Bronchial epithelial cell (primary cell): ENCODE measurements around the gene SPNS1. TPM values are rescaled to one million over a fixed set of nuclear protein-coding genes. Genes with fewer than 3 reads are reported as not detected.
A peak's percentile ranks its signal among the peaks of the same experiment; 100 is the strongest.

Experiments used
- DNase-seq: peaks from one replicate; pipeline ENCODE4 v3.0.0-alpha.2; 2010; ENCODE audit warnings: low read depth
- FAIRE-seq: peaks from 2 replicates; lab custom pipeline; 2011; peaks lifted over from hg19 to GRCh38; lab: Jason Lieb, UNC
- H3K27me3 ChIP-seq: 2 replicates; pipeline ENCODE4 v1.5.1; 2011; ENCODE audit warnings: low read length; ENCODE audit not compliant: control insufficient read depth, insufficient read depth
- H3K36me3 ChIP-seq: 2 replicates; pipeline ENCODE4 v1.5.1; 2011; ENCODE audit warnings: low read length; ENCODE audit not compliant: control insufficient read depth, insufficient read depth
- H3K4me3 ChIP-seq: 2 replicates; pipeline ENCODE4 v1.5.1; 2011; ENCODE audit warnings: mild to moderate bottlenecking, low read depth, low read length, control low read depth
- CTCF ChIP-seq: IDR thresholded peaks from 2 replicates; pipeline ENCODE4 v1.5.1; 2011; ENCODE audit warnings: mild to moderate bottlenecking, moderate library complexity, low read length, control low read depth, inconsistent platforms; ENCODE audit not compliant: insufficient read depth, severe bottlenecking
- total RNA-seq: library from RNA; depleted of rRNA; stranded (reverse); fragments of >200 nt; gene quantifications from 2 replicates; pipeline ENCODE4 v1.2.1, GENCODE V29; 2014

Gene SPNS1
- total RNA-seq, 1 donor from 2014 or later = 20.8 TPM

DNA sequence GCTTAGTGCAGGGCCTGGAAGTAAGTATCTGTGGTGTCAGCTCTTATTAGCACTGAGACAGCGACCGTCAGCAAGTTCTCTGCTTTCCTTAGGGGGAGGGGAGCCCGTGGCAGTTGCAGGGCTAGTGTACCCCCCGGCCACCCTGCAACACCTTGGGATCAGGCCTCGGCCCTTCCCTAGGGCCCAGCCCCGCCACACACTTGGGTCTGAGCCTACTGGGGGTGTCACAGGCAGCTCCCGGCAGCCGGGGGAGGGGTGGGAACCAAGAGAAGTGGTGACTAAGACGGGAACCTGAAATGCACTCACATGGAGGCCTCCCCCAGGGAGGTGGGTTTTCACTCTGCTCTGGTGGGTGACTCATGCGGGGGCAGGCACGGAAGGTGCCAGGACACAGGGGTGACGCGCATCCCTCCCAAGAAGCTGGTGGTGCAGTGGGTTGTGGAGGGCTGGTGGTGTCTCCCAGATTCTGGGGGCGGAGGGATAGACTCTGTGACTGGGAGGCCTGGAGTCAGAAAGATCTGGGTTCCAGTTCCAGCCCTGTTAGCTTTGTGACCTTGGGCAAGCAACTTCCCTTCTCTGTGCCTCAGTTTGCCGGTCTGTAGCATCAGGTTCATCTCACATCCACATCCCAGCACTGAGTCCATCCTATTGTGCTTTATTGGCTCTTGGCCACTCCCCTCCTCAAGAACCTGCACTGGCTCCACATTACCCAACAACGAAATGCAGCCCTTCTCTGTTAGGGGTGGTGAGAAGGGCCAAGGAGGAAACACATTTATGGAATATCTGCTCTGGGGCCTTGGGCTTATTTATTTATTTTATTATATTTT lies 54.8 kb downstream of the SPNS1 start:
- DNase-seq = peak; percentile 84
- no peak for TF ChIP-seq CTCF
- H3K27me3 ChIP-seq = no peaks in the 10 kb centered on the region
- H3K4me3 ChIP-seq = no peak overlapping the region
- FAIRE-seq = no peak
- no peaks in the 10 kb centered on the region for H3K36me3 ChIP-seq

DNA sequence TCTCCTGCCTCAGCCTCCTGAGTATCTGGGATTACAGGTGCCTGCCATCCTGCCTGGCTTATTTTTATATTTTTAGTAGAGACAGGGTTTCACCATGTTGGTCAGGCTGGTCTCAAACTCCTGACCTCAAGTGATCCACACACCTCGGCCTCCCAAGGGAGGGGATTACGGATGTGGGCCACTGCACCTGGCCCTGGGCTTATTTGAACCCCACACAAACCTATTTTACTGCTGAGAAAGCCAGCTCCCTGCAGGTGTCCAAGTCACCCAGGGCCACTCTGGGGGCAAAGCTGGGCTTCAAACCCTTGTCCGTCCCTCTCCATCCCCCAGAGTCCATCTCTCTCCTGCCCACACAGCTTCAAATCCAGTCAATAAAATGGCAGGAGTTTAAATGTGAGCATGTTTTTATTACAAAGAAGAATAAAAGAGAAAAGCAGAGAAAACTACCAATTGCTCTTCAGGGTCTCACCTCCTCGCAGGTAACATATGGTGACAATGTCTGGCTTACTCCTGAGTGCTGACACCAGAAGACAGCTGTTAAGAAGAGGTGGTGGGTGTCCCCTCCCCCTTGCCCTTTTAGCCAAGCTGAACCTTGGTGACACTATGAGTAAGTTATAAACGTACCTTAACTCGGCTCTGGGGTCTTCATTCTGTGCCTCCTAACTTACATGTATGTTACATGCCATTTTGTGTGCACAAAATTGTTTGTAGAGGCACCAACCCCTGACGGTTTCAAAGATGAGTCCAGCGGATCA lies 55.7 kb downstream of the SPNS1 start:
- no peaks in the 10 kb centered on the region for H3K36me3 ChIP-seq
- no peak overlapping the region for H3K4me3 ChIP-seq
- no peak for TF ChIP-seq CTCF
- FAIRE-seq = no peak
- DNase-seq = no peak
- H3K27me3 ChIP-seq = no peaks in the 10 kb centered on the region

Other genes starting within 250 kb of the SPNS1 start
- gene NPIPB9, start 223.0 kb upstream of the SPNS1 start, total RNA-seq = 0.77 and 1.6 TPM in 2 replicates
- 27.4 and 35.7 TPM in 2 replicates for gene ATXN2L, start 151.8 kb upstream of the SPNS1 start, total RNA-seq
- 146 and 176 TPM in 2 replicates for gene TUFM, start 128.4 kb upstream of the SPNS1 start, total RNA-seq
- 4.2 and 6.7 TPM in 2 replicates for gene SH2B1, start 110.9 kb upstream of the SPNS1 start, total RNA-seq
- under 0.01 and 0.13 TPM in 2 replicates for gene ATP2A1, start 96.3 kb upstream of the SPNS1 start, total RNA-seq
- 20.3 and 30.0 TPM in 2 replicates for gene RABEP2, start 49.5 kb upstream of the SPNS1 start, total RNA-seq
- gene CD19, start 42.8 kb upstream of the SPNS1 start, total RNA-seq = not detected in 2 replicates
- gene NFATC2IP, start 23.8 kb upstream of the SPNS1 start, total RNA-seq = 19.2 and 21.5 TPM in 2 replicates
- 0.38 and 0.53 TPM in 2 replicates for gene LAT, start 10.3 kb downstream of the SPNS1 start, total RNA-seq